ENCODE results near the gene NEK5.
"Not testable (repeated sequence)": the region's sequence is repeated elsewhere in the genome, so short reads cannot be mapped to it uniquely, and the experiment has no call there.

The NEK5 gene

GRCh38 chr13:52128714-52129700 lies at the start of gene NEK5:
Gene NEK5, minus strand, starts transcription at chr13:52129073. Its CDS starts 1,591 bp downstream, at chr13:52127482.
- peak; percentile 2 for DNase-seq (ENCODE audit: low read depth)

GRCh38 chr13:52177276-52177675 lies 48.4 kb upstream of the NEK5 start:
- no peak for DNase-seq (ENCODE audit: low read depth)

GRCh38 chr13:52173970-52174369 lies 45.1 kb upstream of the NEK5 start:
- not testable (repeated sequence) for DNase-seq (ENCODE audit: low read depth)

GRCh38 chr13:52173373-52173772 lies 44.5 kb upstream of the NEK5 start:
- no peak for DNase-seq (ENCODE audit: low read depth)

- DNase-seq (ENCODE audit: low read depth): not testable (repeated sequence)
Observed at GRCh38 chr13:52171686-52172085, 42.8 kb upstream of the NEK5 start.

- not testable (repeated sequence) for DNase-seq (ENCODE audit: low read depth)
Observed at GRCh38 chr13:52170828-52171391, 42.0 kb upstream of the NEK5 start.

GRCh38 chr13:52169839-52170238 lies 41.0 kb upstream of the NEK5 start:
- no peak for DNase-seq (ENCODE audit: low read depth)

GRCh38 chr13:52165411-52165810 lies 36.5 kb upstream of the NEK5 start:
- DNase-seq (ENCODE audit: low read depth): no peak

- no peak for DNase-seq (ENCODE audit: low read depth)
Observed at GRCh38 chr13:52164989-52165388, 36.1 kb upstream of the NEK5 start.

- DNase-seq (ENCODE audit: low read depth): not testable (repeated sequence)
Observed at GRCh38 chr13:52163878-52164277, 35.0 kb upstream of the NEK5 start.

- DNase-seq (ENCODE audit: low read depth): no peak
Observed at GRCh38 chr13:52162279-52163101, 33.6 kb upstream of the NEK5 start.

GRCh38 chr13:52161181-52161646 lies 32.3 kb upstream of the NEK5 start:
- DNase-seq (ENCODE audit: low read depth): no peak

- DNase-seq (ENCODE audit: low read depth): no peak
Observed at GRCh38 chr13:52160506-52160905, 31.6 kb upstream of the NEK5 start.

GRCh38 chr13:52160053-52160452 lies 31.2 kb upstream of the NEK5 start:
- DNase-seq (ENCODE audit: low read depth): no peak

GRCh38 chr13:52159159-52159982 lies 30.5 kb upstream of the NEK5 start, which contains the start of gene NEK3:
Gene NEK3, minus strand, starts transcription at chr13:52159597. Its CDS starts 3,406 bp downstream, at chr13:52156191.
- no peak for DNase-seq (ENCODE audit: low read depth)

- no peak for DNase-seq (ENCODE audit: low read depth)
Observed at GRCh38 chr13:52158629-52159158, 29.8 kb upstream of the NEK5 start.

GRCh38 chr13:52156724-52157261 lies 27.9 kb upstream of the NEK5 start:
- DNase-seq (ENCODE audit: low read depth): no peak

GRCh38 chr13:52155177-52155576 lies 26.3 kb upstream of the NEK5 start:
- DNase-seq (ENCODE audit: low read depth): no peak

GRCh38 chr13:52147225-52147624 lies 18.4 kb upstream of the NEK5 start:
- no peak for DNase-seq (ENCODE audit: low read depth)

- DNase-seq (ENCODE audit: low read depth): no peak
Observed at GRCh38 chr13:52141299-52141698, 12.4 kb upstream of the NEK5 start.

GRCh38 chr13:52137489-52137888 lies 8.6 kb upstream of the NEK5 start:
- no peak for DNase-seq (ENCODE audit: low read depth)

Measured in GM04503 (cell line).